HepG2 (cell line): ENCODE measurements around the gene CCDC88A. TPM values are rescaled to one million over a fixed set of nuclear protein-coding genes. Genes with fewer than 3 reads are reported as not detected.

Experiments used
- AGO1 ChIP-seq: fragments of 200-400 bp; formaldehyde crosslinking; IDR thresholded peaks from 2 replicates; pipeline ENCODE4 v1.6.1; 2017; ENCODE audit warnings: mild to moderate bottlenecking, low read depth, low read length, moderate library complexity; ENCODE audit not compliant: poor library complexity, severe bottlenecking
- ARNT ChIP-seq: fragments of 450-650 bp; IDR thresholded peaks from 2 replicates; pipeline ENCODE4 v1.6.1; 2017
- ATM ChIP-seq: fragments of 450-650 bp; IDR thresholded peaks from 2 replicates; pipeline ENCODE4 v1.7.1; 2017; ENCODE audit warnings: mild to moderate bottlenecking, borderline replicate concordance
- BRD4 ChIP-seq: sonication (generic); formaldehyde crosslinking; IDR thresholded peaks from 2 replicates; pipeline ENCODE4 v1.4.0; 2020; ENCODE audit warnings: missing genetic modification reagents
- CHD4 ChIP-seq: fragments of 200-600 bp; sonication (generic); IDR thresholded peaks from 2 replicates; pipeline ENCODE4 v1.7.0; 2017; ENCODE audit warnings: mild to moderate bottlenecking, low read length, borderline replicate concordance
- NCOA5 ChIP-seq: sonication (generic); formaldehyde crosslinking; IDR thresholded peaks from 2 replicates; pipeline ENCODE4 v1.4.0; 2020; ENCODE audit warnings: missing genetic modification reagents
- ZNF260 ChIP-seq: sonication (generic); formaldehyde crosslinking; IDR thresholded peaks from 2 replicates; pipeline ENCODE4 v1.4.0; 2020; ENCODE audit warnings: missing genetic modification reagents, low read depth, mild to moderate bottlenecking, borderline replicate concordance
- ZNF296 ChIP-seq: sonication (generic); formaldehyde crosslinking; conservative IDR thresholded peaks from 2 replicates; pipeline ENCODE4 v1.5.0; 2020; ENCODE audit warnings: mild to moderate bottlenecking, missing genetic modification reagents
- polyA plus RNA-seq, 8 experiments: library from polyadenylated mRNA; depleted of rRNA in 3 of 8; stranded (reverse) in 7 of 8; unstranded in 1 of 8; fragments of >200 nt; fragmentation: Illumina TruSeq in 4 of 8; extraction: Trizol in 4 of 8; gene quantifications; 2 replicates each; pipeline versions ENCODE4 v1.2.1 to v1.2.3, GENCODE V29; 2011 to 2016; ENCODE audit warnings: low read depth in 4 of 8, missing spikeins in 1 of 8, mixed read lengths in 1 of 8; ENCODE audit not compliant: insufficient read depth in 1 of 8
- total RNA-seq, 5 experiments: library from RNA; depleted of rRNA; stranded (reverse); fragments of >200 nt; fragmentation: Illumina TruSeq; extraction: Trizol; gene quantifications; 2 replicates each; pipeline ENCODE4 v1.2.3, GENCODE V29; 2016; ENCODE audit warnings: low read depth in 1 of 5
- TF ChIP-seq, protein P1 (sequence below): sonication (generic); formaldehyde crosslinking; IDR thresholded peaks from 2 replicates; pipeline ENCODE4 v1.4.0; 2020; ENCODE audit warnings: missing genetic modification reagents, borderline replicate concordance
- TF ChIP-seq, protein P2 (sequence below): sonication (generic); formaldehyde crosslinking; IDR thresholded peaks from 2 replicates; pipeline ENCODE4 v1.4.0; 2020; ENCODE audit warnings: missing genetic modification reagents, borderline replicate concordance
- TF ChIP-seq, protein P3 (sequence below): sonication (generic); formaldehyde crosslinking; IDR thresholded peaks from 2 replicates; pipeline ENCODE4 v1.5.1; 2020; ENCODE audit warnings: mild to moderate bottlenecking, missing genetic modification reagents, moderate library complexity
- TF ChIP-seq, protein P4 (sequence below): IDR thresholded peaks from 2 replicates; pipeline ENCODE4 v1.6.1; 2016; ENCODE audit warnings: low read depth, control low read depth
- TF ChIP-seq, protein P5 (sequence below): sonication (generic); formaldehyde crosslinking; conservative IDR thresholded peaks from 2 replicates; pipeline ENCODE4 v1.4.0; 2020; ENCODE audit warnings: missing genetic modification reagents

CCDC88A gene
- total and polyA plus RNA-seq, 2 of the 13 experiments (the other 11 are each of a cell fraction or from before 2014, with no cell fraction given): 43.2 to 84.1 TPM

DNA sequence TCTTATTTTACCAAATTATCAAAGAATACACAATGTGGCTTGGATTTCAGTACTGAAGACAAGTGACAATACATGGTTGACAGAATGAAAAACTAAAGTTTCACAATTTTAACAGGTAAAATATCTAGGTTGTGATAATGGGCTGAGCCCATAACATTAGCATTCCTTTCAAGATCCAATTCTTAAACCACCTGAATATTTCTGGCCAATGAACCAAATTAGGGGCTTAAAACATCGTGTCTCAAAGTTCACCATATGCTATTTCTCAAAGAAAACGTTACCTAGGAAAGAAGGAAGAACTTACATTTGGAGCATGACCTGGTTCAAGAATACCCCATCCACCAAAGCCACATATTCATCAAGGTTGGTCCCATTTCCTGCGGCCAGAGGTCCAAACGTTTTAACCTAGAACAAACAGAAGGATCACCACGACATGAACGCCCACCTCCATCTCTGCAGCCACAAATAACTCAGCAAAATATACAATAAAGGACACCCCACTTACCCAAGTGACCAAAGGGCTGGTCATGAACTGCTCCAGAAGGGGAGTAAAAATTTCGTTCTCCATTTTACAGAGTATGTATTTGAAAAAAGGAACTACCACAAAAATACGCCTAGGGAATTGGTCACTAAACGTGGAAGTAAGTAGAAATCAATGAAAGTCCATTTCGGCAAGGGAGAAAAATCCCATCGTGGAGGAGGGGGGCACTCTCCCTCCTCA, 984 bp downstream of the CCDC88A start (continued):
- TF ChIP-seq ZNF260 (CRISPR knock-in tag) (no peak), CHD4 (0 out of 2 replicates have a peak, but pooled peaks have one; percentile 36), ATM (no peak), BRD4 (CRISPR knock-in tag) (no peak), ARNT (no peak), NCOA5 (CRISPR knock-in tag) (no peak), AGO1 (no peak), ZNF296 (no peak)
- TF ChIP-seq, protein P1, sequence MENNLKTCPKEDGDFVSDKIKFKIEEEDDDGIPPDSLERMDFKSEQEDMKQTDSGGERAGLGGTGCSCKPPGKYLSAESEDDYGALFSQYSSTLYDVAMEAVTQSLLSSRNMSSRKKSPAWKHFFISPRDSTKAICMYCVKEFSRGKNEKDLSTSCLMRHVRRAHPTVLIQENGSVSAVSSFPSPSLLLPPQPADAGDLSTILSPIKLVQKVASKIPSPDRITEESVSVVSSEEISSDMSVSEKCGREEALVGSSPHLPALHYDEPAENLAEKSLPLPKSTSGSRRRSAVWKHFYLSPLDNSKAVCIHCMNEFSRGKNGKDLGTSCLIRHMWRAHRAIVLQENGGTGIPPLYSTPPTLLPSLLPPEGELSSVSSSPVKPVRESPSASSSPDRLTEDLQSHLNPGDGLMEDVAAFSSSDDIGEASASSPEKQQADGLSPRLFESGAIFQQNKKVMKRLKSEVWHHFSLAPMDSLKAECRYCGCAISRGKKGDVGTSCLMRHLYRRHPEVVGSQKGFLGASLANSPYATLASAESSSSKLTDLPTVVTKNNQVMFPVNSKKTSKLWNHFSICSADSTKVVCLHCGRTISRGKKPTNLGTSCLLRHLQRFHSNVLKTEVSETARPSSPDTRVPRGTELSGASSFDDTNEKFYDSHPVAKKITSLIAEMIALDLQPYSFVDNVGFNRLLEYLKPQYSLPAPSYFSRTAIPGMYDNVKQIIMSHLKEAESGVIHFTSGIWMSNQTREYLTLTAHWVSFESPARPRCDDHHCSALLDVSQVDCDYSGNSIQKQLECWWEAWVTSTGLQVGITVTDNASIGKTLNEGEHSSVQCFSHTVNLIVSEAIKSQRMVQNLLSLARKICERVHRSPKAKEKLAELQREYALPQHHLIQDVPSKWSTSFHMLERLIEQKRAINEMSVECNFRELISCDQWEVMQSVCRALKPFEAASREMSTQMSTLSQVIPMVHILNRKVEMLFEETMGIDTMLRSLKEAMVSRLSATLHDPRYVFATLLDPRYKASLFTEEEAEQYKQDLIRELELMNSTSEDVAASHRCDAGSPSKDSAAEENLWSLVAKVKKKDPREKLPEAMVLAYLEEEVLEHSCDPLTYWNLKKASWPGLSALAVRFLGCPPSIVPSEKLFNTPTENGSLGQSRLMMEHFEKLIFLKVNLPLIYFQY: no peak
- TF ChIP-seq, protein P2, sequence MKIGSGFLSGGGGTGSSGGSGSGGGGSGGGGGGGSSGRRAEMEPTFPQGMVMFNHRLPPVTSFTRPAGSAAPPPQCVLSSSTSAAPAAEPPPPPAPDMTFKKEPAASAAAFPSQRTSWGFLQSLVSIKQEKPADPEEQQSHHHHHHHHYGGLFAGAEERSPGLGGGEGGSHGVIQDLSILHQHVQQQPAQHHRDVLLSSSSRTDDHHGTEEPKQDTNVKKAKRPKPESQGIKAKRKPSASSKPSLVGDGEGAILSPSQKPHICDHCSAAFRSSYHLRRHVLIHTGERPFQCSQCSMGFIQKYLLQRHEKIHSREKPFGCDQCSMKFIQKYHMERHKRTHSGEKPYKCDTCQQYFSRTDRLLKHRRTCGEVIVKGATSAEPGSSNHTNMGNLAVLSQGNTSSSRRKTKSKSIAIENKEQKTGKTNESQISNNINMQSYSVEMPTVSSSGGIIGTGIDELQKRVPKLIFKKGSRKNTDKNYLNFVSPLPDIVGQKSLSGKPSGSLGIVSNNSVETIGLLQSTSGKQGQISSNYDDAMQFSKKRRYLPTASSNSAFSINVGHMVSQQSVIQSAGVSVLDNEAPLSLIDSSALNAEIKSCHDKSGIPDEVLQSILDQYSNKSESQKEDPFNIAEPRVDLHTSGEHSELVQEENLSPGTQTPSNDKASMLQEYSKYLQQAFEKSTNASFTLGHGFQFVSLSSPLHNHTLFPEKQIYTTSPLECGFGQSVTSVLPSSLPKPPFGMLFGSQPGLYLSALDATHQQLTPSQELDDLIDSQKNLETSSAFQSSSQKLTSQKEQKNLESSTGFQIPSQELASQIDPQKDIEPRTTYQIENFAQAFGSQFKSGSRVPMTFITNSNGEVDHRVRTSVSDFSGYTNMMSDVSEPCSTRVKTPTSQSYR (CRISPR knock-in tag): no peak
- TF ChIP-seq, protein P3, sequence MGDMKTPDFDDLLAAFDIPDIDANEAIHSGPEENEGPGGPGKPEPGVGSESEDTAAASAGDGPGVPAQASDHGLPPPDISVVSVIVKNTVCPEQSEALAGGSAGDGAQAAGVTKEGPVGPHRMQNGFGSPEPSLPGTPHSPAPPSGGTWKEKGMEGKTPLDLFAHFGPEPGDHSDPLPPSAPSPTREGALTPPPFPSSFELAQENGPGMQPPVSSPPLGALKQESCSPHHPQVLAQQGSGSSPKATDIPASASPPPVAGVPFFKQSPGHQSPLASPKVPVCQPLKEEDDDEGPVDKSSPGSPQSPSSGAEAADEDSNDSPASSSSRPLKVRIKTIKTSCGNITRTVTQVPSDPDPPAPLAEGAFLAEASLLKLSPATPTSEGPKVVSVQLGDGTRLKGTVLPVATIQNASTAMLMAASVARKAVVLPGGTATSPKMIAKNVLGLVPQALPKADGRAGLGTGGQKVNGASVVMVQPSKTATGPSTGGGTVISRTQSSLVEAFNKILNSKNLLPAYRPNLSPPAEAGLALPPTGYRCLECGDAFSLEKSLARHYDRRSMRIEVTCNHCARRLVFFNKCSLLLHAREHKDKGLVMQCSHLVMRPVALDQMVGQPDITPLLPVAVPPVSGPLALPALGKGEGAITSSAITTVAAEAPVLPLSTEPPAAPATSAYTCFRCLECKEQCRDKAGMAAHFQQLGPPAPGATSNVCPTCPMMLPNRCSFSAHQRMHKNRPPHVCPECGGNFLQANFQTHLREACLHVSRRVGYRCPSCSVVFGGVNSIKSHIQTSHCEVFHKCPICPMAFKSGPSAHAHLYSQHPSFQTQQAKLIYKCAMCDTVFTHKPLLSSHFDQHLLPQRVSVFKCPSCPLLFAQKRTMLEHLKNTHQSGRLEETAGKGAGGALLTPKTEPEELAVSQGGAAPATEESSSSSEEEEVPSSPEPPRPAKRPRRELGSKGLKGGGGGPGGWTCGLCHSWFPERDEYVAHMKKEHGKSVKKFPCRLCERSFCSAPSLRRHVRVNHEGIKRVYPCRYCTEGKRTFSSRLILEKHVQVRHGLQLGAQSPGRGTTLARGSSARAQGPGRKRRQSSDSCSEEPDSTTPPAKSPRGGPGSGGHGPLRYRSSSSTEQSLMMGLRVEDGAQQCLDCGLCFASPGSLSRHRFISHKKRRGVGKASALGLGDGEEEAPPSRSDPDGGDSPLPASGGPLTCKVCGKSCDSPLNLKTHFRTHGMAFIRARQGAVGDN (CRISPR knock-in tag): no peak
- TF ChIP-seq, protein P4, sequence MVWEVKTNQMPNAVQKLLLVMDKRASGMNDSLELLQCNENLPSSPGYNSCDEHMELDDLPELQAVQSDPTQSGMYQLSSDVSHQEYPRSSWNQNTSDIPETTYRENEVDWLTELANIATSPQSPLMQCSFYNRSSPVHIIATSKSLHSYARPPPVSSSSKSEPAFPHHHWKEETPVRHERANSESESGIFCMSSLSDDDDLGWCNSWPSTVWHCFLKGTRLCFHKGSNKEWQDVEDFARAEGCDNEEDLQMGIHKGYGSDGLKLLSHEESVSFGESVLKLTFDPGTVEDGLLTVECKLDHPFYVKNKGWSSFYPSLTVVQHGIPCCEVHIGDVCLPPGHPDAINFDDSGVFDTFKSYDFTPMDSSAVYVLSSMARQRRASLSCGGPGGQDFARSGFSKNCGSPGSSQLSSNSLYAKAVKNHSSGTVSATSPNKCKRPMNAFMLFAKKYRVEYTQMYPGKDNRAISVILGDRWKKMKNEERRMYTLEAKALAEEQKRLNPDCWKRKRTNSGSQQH (CRISPR knock-in tag): no peak
- TF ChIP-seq, protein P5, sequence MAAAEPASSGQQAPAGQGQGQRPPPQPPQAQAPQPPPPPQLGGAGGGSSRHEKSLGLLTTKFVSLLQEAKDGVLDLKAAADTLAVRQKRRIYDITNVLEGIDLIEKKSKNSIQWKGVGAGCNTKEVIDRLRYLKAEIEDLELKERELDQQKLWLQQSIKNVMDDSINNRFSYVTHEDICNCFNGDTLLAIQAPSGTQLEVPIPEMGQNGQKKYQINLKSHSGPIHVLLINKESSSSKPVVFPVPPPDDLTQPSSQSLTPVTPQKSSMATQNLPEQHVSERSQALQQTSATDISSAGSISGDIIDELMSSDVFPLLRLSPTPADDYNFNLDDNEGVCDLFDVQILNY (CRISPR knock-in tag): no peak
- TF ChIP-seq, all 625 proteins: peak for 17
